Measurements from ENCODE around the gene GART. TPM values are rescaled to one million over a fixed set of nuclear protein-coding genes. Genes with fewer than 3 reads are reported as not detected.
A peak's percentile ranks its signal among the peaks of the same experiment; 100 is the strongest.

Gene GART
- total and polyA plus RNA-seq, 10 of the 15 experiments (the other 5 are each of a cell fraction or from before 2014, with no cell fraction given): 44.7 to 178 (median 106) TPM

DNA sequence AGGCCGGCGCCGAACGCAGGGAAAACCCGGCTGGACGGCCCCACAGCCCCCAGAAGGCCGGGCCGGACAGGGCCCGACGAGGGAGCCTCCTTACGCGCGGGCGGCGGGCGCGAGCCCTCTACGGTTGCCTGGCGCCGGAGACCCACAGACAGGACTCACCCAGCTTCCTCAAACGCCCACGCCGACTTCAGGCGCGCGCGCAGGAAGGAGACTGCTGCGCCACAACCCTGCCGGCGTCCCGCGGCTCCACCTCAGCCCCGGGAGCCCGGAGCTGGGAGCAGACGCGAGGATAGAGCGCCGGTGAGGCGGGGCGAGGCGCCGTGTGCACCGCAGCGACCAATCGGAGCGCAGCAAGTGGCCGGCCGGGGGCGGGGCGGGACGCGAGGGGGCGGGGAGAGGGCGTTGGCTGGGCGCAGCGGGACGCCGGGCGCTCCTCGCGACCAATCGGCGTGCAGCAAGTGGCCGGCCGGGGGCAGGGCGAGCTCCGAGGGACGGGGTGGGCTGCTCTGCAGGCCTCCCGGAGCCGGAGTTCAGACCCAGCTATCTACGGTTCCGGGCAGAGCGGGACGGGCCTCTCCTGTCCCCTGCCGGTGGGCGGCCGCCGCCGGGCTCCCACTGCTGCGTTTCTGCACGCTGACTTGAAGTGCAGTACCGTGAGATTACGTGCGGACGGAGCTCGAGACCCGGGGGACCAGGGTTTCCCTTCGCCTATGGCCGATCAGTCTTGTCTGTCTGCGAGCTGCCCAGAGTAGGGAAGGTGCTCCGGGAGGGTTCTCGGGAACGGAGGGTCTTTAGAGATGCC is 62.0 kb downstream of the GART start, which contains the start of gene TMEM50B:
Gene TMEM50B, minus strand, starts transcription at position 296 of the 802 bp plus-strand sequence. CDS start 11,089 bp downstream, outside the sequence.
- H3K27ac ChIP-seq (ENCODE audit: control insufficient read depth, insufficient read depth): peak within 1 kb of the TSS; percentile 82
- peak within 1 kb of the TSS; percentile 97 for H2AFZ ChIP-seq (ENCODE audit: control insufficient read depth, low read depth, low read length)
- in situ Hi-C loops (cut with MboI): no loop called here
- H4K20me1 ChIP-seq (ENCODE audit: control insufficient read depth, insufficient read depth): no peaks in the 10 kb centered on the region
- H3K4me1 ChIP-seq (ENCODE audit: control insufficient read depth, insufficient read depth, low read length): peaks cover 3% of the 10 kb centered on the region; the same call in 1 of the 2 replicates
- under 1% methylated on average over 73 of the region's 93 CpGs for whole genome bisulfite sequencing (ENCODE audit: insufficient coverage, insufficient replicate concordance, low lambda C conversion rate, missing lambda C conversion rate)
- peak within 1 kb of the TSS; percentile 90 for H3K9ac ChIP-seq (ENCODE audit: control insufficient read depth, insufficient read depth, low read length)
- ChIA-PET SMC1A (ENCODE audit: uncharacterized antibody, unreplicated experiment) (interaction anchor here (0.7 to 2.7 kb wide), 9 partner anchors 11 to 118 kb away, joined by 3 to 17 read pairs (median 4); partner anchors contain the start of gene DNAJC28), CTCF (interaction anchor here (0.8 to 4.1 kb wide), 9 partner anchors 10 to 145 kb away, joined by 3 to 21 read pairs (median 4); partner anchors contain the start of genes DNAJC28, GART and SON), RAD21 (ENCODE audit: unreplicated experiment) (interaction anchor here (0.6 to 2.5 kb wide), 16 partner anchors 11 to 740 kb away, joined by 3 to 23 read pairs (median 5); partner anchors contain the start of genes DNAJC28, DONSON and SON), POLR2A (interaction anchor here (0.5 to 2.3 kb wide), 9 partner anchors 11 to 702 kb away, joined by 3 to 26 read pairs (median 4); partner anchors contain the start of genes CRYZL1, DNAJC28, DONSON and GART)
- intact Hi-C loops (cut with micrococcal nuclease; ENCODE audit: unreplicated experiment): loop anchor here (5.0 kb wide), 1 partner anchor 62 kb away; the partner anchor contains the start of genes GART and SON
- H3K4me3 ChIP-seq: peak within 1 kb of the TSS; percentile 93
- ATAC-seq (peak; percentile 95), DNase-seq (ENCODE audit: low read depth, low spot score) (peak; percentile 79), FAIRE-seq (peak; percentile 76)
- H3K27me3 ChIP-seq (replicated peaks in 1 of 2; ENCODE audit: control insufficient read depth in 2 of 2, insufficient read depth in 2 of 2, low read length in 1 of 2): no peaks in the 10 kb centered on the region
- H3K79me2 ChIP-seq (ENCODE audit: control insufficient read depth, insufficient read depth, low read length): peaks cover 15% of the 10 kb centered on the region
- H3K36me3 ChIP-seq (ENCODE audit: control insufficient read depth in 2 of 2, insufficient read depth in 2 of 2, low read length in 1 of 2): no peaks in the 10 kb centered on the region; a peak in 1 of 4 replicates
- BruUV-seq (replicated peaks): no TSS peak
- no peaks in the 10 kb centered on the region for H3K9me3 ChIP-seq (replicated peaks; ENCODE audit: control insufficient read depth, insufficient read depth, low read length)
- H3K4me2 ChIP-seq (ENCODE audit: control insufficient read depth, insufficient read depth): peak within 1 kb of the TSS; percentile 86
- TF ChIP-seq IRF3 (IDR thresholded peaks at IDR 0.05) (no peak), JUND (IDR thresholded peaks at IDR 0.05; ENCODE audit: low read depth, low read length) (no peak; the same call in 1 of the 2 replicates), RELB (IDR thresholded peaks at IDR 0.05; ENCODE audit: low read depth) (peak; percentile 88), GABPA (IDR thresholded peaks at IDR 0.05; ENCODE audit: low read depth) (no peak), STAT1 (conservative IDR thresholded peaks at IDR 0.05) (no peak), SPI1 (IDR thresholded peaks at IDR 0.05; ENCODE audit: borderline replicate concordance, insufficient read depth, low read depth, low read length) (peak; percentile 32; the same call in 1 of the 2 replicates), RELA (IDR thresholded peaks at IDR 0.05; ENCODE audit: borderline replicate concordance, partially characterized antibody) (no peak), BACH1 (IDR thresholded peaks at IDR 0.05; ENCODE audit: borderline replicate concordance) (peak; percentile 65; the same call in 1 of the 2 replicates), TARDBP (IDR thresholded peaks at IDR 0.05; ENCODE audit: borderline replicate concordance) (no peak), CBFB (IDR thresholded peaks at IDR 0.05; ENCODE audit: low read depth) (no peak), REST (IDR thresholded peaks at IDR 0.05; ENCODE audit: low read depth, low read length) (no peak), CEBPB (IDR thresholded peaks at IDR 0.05; ENCODE audit: borderline replicate concordance in 1 of 2, low read depth in 2 of 2, low read length in 2 of 2) (no peak), RAD51 (IDR thresholded peaks at IDR 0.05) (no peak), HDGF (IDR thresholded peaks at IDR 0.05) (no peak), RBBP5 (conservative IDR thresholded peaks at IDR 0.05) (no peak), MEF2A (IDR thresholded peaks at IDR 0.05; ENCODE audit: insufficient read depth, low read depth, low read length) (no peak), SREBF2 (IDR thresholded peaks at IDR 0.05; ENCODE audit: low read length) (no peak), SMARCA5 (IDR thresholded peaks at IDR 0.05) (0 out of 2 replicates have a peak, but pooled peaks have one; percentile 45)

Data from GM12878 (cell line).